Measurements from ENCODE around the gene PCDHGC5. TPM values are rescaled to one million over a fixed set of nuclear protein-coding genes. Genes with fewer than 3 reads are reported as not detected.

PCDHGC5 gene
- 1 to 10 TPM; 1.5 to 5.4 (median 3.0) TPM for total RNA-seq
- polyA plus RNA-seq, result 1 to 10 TPM in 1 of 2 donors, under 1 TPM in 1; 0.72 to 5.4 TPM
- long read RNA-seq, donor 1, full-length matches to known transcripts, result 1 of 1 reads
- long read RNA-seq, donor 1, partial matches to known transcripts, result 0 of 1 reads
- long read RNA-seq, donor 1, other reads (novel, unspliced or antisense), result 0 of 1 reads
- long read RNA-seq, donor 2, partial matches to known transcripts, result 0 of 1 reads
- long read RNA-seq, donor 2, other reads (novel, unspliced or antisense), result 1 of 1 reads
- long read RNA-seq, donor 3, partial matches to known transcripts, result 1 of 2 reads
- long read RNA-seq, donor 3, other reads (novel, unspliced or antisense), result 1 of 2 reads

DNA sequence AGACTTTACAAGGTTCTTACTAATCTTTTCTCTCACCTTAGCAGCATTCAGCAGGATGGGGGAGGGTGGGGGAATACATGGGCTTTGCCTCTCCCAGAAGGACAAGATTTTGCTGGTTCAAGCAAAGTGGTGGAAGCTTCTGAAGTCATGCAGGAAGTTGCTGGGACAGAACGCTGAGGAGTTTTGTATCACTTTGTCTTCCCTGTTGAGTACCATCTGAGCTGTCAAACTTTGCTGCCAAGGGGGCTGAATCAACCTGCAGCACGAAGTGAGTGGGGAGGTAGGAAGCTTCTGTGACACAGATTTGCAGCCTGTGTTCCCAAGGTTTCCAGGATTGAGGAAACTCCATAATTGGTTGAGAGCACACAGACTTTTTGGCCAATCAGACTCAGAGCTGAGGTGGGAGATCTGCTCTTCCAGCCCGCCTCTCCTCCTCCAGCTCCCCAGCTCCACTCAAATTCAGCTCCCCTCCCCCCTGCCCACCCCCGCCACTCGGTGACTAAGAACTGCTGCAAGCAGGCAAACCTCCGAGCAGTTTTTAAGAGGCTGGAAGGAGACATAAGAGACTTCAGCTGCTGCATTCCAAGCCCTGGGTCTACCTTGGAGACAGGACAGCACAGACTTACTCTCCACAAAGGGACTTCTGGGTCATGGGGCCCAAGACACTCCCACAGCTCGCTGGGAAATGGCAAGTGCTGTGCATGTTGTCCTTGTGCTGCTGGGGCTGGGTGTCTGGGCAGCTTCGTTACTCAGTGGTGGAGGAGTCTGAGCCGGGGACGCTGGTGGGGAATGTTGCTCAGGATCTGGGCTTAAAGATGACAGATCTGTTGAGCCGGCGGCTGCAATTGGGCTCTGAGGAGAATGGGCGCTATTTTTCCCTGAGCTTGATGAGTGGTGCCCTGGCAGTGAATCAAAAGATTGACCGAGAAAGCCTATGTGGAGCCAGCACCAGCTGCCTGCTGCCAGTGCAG lies at the start of gene PCDHGC5:
Gene PCDHGC5, plus strand, starts transcription at position 491 of the 971 bp plus-strand sequence. Its CDS starts 160 bp downstream, at position 651.
- Histone ChIP-seq H3K27me3 (peaks cover 0 to 56% (median 0%) of the 10 kb centered on the region in 9 donors), H3K27ac (no peak within 1 kb of the TSS), H3K36me3 (peaks cover 0 to 53% (median 22%) of the 10 kb centered on the region in 9 donors), H3K4me3 (no peak within 1 kb of the TSS), H3K4me1 (peaks cover 0 to 74% (median 33%) of the 10 kb centered on the region in 12 donors), H3K9me3 (no peaks in the 10 kb centered on the region)
- intact Hi-C loops (cut with DNase I), result no loop called here
- 62 to 71% (median 65%) methylated on average over 14 of the region's 14 CpGs for WGBS, 4 donors
- peak in 1 of 4 donors; percentile 41 for ATAC-seq
- TF ChIP-seq, protein P1, sequence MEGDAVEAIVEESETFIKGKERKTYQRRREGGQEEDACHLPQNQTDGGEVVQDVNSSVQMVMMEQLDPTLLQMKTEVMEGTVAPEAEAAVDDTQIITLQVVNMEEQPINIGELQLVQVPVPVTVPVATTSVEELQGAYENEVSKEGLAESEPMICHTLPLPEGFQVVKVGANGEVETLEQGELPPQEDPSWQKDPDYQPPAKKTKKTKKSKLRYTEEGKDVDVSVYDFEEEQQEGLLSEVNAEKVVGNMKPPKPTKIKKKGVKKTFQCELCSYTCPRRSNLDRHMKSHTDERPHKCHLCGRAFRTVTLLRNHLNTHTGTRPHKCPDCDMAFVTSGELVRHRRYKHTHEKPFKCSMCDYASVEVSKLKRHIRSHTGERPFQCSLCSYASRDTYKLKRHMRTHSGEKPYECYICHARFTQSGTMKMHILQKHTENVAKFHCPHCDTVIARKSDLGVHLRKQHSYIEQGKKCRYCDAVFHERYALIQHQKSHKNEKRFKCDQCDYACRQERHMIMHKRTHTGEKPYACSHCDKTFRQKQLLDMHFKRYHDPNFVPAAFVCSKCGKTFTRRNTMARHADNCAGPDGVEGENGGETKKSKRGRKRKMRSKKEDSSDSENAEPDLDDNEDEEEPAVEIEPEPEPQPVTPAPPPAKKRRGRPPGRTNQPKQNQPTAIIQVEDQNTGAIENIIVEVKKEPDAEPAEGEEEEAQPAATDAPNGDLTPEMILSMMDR (IDR thresholded peaks at IDR 0.05), result no peak
- TF ChIP-seq POLR2A (IDR thresholded peaks at IDR 0.05), result no peak
- peak in 1 of 5 donors; percentile 33 for DNase-seq

DNA sequence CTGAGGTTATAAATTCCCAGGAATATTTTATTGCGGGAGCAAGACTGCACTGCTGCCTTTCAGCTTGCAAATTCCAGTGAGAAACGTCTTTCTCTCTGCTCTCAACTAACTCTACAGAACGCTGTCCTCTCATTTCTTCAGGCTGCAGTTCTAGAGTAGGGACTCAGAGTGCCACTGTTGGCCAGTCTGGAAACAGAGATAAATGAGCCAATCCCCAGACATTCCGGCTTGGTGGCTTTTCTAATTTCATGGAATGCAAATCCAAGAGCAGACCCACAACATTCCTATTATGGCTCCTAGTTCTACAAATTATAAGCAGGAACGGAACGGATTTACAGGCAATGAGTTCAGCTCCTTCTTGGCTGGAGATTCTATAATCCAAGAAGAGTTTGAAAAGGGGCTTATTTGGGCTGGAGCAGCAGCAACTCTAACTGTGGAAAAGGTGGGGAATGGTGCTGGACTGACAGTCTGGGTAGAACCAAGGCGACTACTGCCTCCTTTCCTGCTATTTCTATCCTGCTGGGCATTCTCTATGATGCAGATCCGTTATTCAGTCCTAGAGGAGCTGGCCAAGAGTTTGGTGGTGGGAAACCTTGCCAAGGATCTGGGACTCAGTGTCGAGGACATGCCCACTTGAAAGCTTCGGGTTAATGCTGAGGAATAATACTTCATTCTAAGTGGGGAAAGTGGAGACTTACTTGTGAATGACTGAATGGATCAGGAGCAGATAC lies 49.3 kb upstream of the PCDHGC5 start:
- intact Hi-C loops (cut with DNase I), result no loop called here
- H3K4me1 ChIP-seq, result peaks cover 0 to 12% (median 0%) of the 10 kb centered on the region in 12 donors
- TF ChIP-seq POLR2A (IDR thresholded peaks at IDR 0.05), result no peak
- TF ChIP-seq, protein P1 (IDR thresholded peaks at IDR 0.05), result no peak
- no peak overlapping the region for H3K4me3 ChIP-seq
- WGBS, 4 donors, result 65 to 71% (median 66%) methylated on average over 10 of the region's 10 CpGs
- ATAC-seq (peak in 2 of 4 donors; percentile 66 to 67), DNase-seq (peak in 1 of 5 donors; percentile 37)
- peaks cover 0 to 97% (median 19%) of the 10 kb centered on the region in 12 donors for H3K9me3 ChIP-seq
- no peak overlapping the region for H3K27ac ChIP-seq
- H3K36me3 ChIP-seq, result no peaks in the 10 kb centered on the region
- no peaks in the 10 kb centered on the region for H3K27me3 ChIP-seq

DNA sequence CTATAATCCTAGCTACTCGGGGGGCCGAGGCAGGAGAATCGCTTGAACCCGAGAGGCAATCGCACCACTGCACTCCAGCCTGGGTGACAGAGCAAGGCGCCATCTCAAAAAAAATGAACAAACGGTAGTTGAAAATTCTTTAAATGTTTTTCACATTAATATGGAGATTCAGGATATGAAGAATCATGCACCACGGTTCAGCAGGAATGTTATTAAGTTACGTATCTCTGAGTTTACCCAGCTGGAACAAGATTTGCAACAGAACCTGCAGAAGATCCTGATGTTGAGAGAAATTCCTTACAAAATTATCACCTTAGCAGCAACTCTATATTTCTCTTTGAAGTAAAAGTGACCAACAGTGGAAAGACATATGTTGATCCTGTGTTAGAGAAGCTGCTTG lies 48.5 kb upstream of the PCDHGC5 start:
- Histone ChIP-seq H3K4me1 (peaks cover 0 to 12% (median 0%) of the 10 kb centered on the region in 12 donors), H3K27me3 (no peaks in the 10 kb centered on the region), H3K36me3 (peaks cover 0 to 4% (median 0%) of the 10 kb centered on the region in 9 donors), H3K4me3 (no peak overlapping the region), H3K9me3 (peaks cover 0 to 97% (median 19%) of the 10 kb centered on the region in 12 donors), H3K27ac (no peak overlapping the region)
- DNase-seq, result no peak
- TF ChIP-seq POLR2A (IDR thresholded peaks at IDR 0.05), result no peak
- TF ChIP-seq, protein P1 (IDR thresholded peaks at IDR 0.05), result no peak
- WGBS, 4 donors, result 95 to 98% (median 97%) methylated on average over 9 of the region's 9 CpGs
- intact Hi-C loops (cut with DNase I), result no loop called here
- ATAC-seq, result no peak
